H1 (cell line): ENCODE results near the gene COL4A1. TPM values are rescaled to one million over a fixed set of nuclear protein-coding genes. Genes with fewer than 3 reads are reported as not detected.

Source experiments
- CTCF ChIA-PET: fragments of 300-600 bp; sonication (Branson Sonifier 250); formaldehyde crosslinking; loops from one replicate; lab custom pipeline; 2021; ENCODE audit not compliant: partially characterized antibody; lab: Charles Lee
- POLR2A ChIA-PET: fragments of 300-600 bp; sonication (Branson Sonifier 250); formaldehyde crosslinking; loops from one replicate; lab custom pipeline; 2021; ENCODE audit warnings: inconsistent platforms; ENCODE audit not compliant: partially characterized antibody; lab: Charles Lee
- DNase-seq, 2 experiments: peaks; one replicate each; pipeline versions ENCODE4 v3.0.0 to v3.0.0-alpha.2; 2010 to 2022; ENCODE audit warnings: low spot score in 2 of 2, low read depth in 1 of 2, mixed read lengths in 1 of 2
- FAIRE-seq: peaks from 2 replicates; lab custom pipeline; 2011; peaks lifted over from hg19 to GRCh38; lab: Jason Lieb, UNC
- H2AFZ ChIP-seq: 2 replicates; pipeline ENCODE4 v1.8.1; 2012; ENCODE audit warnings: low read length, inconsistent platforms
- H2AK5ac ChIP-seq: 2 replicates; pipeline ENCODE4 v1.6.1; 2013; ENCODE audit warnings: low read depth, low read length
- H2BK120ac ChIP-seq: replicated peaks from 2 replicates; pipeline ENCODE3; 2013; ENCODE audit warnings: low read depth, low read length, inconsistent platforms
- H2BK12ac ChIP-seq: 2 replicates; pipeline ENCODE4 v1.6.1; 2013; ENCODE audit warnings: low read depth, low read length
- H2BK15ac ChIP-seq: 2 replicates; pipeline ENCODE4 v1.6.1; 2013; ENCODE audit warnings: low read length
- H2BK20ac ChIP-seq: 2 replicates; pipeline ENCODE4 v1.6.1; 2013; ENCODE audit warnings: low read length
- H2BK5ac ChIP-seq: 2 replicates; pipeline ENCODE4 v1.6.1; 2013; ENCODE audit warnings: low read depth, low read length
- H3K14ac ChIP-seq: 2 replicates; pipeline ENCODE4 v1.6.1; 2013; ENCODE audit warnings: inconsistent platforms; ENCODE audit not compliant: insufficient read length
- H3K18ac ChIP-seq: 2 replicates; pipeline ENCODE4 v1.6.1; 2013; ENCODE audit warnings: low read length; ENCODE audit errors: extremely low read depth
- H3K23ac ChIP-seq: 2 replicates; pipeline ENCODE4 v1.6.1; 2013; ENCODE audit warnings: inconsistent platforms; ENCODE audit not compliant: insufficient read length
- H3K23me2 ChIP-seq: 2 replicates; pipeline ENCODE4 v1.6.1; 2013; ENCODE audit warnings: low read depth, low read length
- H3K27ac ChIP-seq: 2 replicates; pipeline ENCODE4 v1.6.1; 2011; ENCODE audit warnings: low read depth, low read length, inconsistent platforms
- H3K27me3 ChIP-seq, 4 experiments: replicated peaks in 1 of 4; 1 replicate in 1 of 4; 2 replicates in 3 of 4; pipeline versions ENCODE4 v1.6.1 to v1.8.1; 2011 to 2013; ENCODE audit warnings: low read length in 3 of 4, mild to moderate bottlenecking in 3 of 4, inconsistent platforms in 2 of 4, mixed read lengths in 2 of 4, moderate library complexity in 1 of 4; ENCODE audit not compliant: control insufficient read depth in 3 of 4, insufficient read depth in 3 of 4; ENCODE audit errors: extremely low read depth in 1 of 4
- H3K36me3 ChIP-seq, 4 experiments: 2 replicates each; pipeline versions ENCODE4 v1.6.1 to v1.8.1; 2011 to 2013; ENCODE audit warnings: mild to moderate bottlenecking in 4 of 4, low read length in 3 of 4, moderate library complexity in 2 of 4, control low read depth in 1 of 4, inconsistent platforms in 1 of 4; ENCODE audit not compliant: insufficient read depth in 4 of 4, control insufficient read depth in 2 of 4
- H3K4ac ChIP-seq: replicated peaks from 2 replicates; pipeline ENCODE3; 2013; ENCODE audit warnings: low read length, low read depth, mixed read lengths, inconsistent platforms; ENCODE audit not compliant: insufficient read length
- H3K4me1 ChIP-seq, 4 experiments: replicated peaks in 1 of 4; 1 replicate in 1 of 4; 2 replicates in 3 of 4; pipeline versions ENCODE4 v1.6.1 to v1.8.1; 2011 to 2013; ENCODE audit warnings: low read length in 3 of 4, inconsistent platforms in 2 of 4, mixed read lengths in 1 of 4; ENCODE audit not compliant: insufficient read depth in 4 of 4, control insufficient read depth in 3 of 4
- H3K4me2 ChIP-seq, 2 experiments: 2 replicates each; pipeline versions ENCODE4 v1.6.1 to v1.8.1; 2011 to 2013; ENCODE audit warnings: low read depth in 2 of 2, low read length in 2 of 2, control low read depth in 1 of 2, inconsistent platforms in 1 of 2, mild to moderate bottlenecking in 1 of 2; ENCODE audit not compliant: insufficient read depth in 1 of 2
- H3K4me3 ChIP-seq, 4 experiments: fragments of 200-600, 300-600 bp in 1 of 4; sonication (generic), shearing (Covaris generic), sonication (Bioruptor Twin) in 1 of 4; 2 replicates each; pipeline versions ENCODE4 v1.5.1 to v1.8.1; 2011 to 2016; ENCODE audit warnings: low read length in 4 of 4, low read depth in 3 of 4, control low read depth in 2 of 4, inconsistent platforms in 2 of 4, mild to moderate bottlenecking in 2 of 4, mixed read lengths in 1 of 4, moderate library complexity in 1 of 4; ENCODE audit not compliant: insufficient read depth in 2 of 4; ENCODE audit errors: extremely low read depth in 1 of 4
- H3K56ac ChIP-seq: replicated peaks from 2 replicates; pipeline ENCODE3; 2013; ENCODE audit warnings: low read depth, mild to moderate bottlenecking, mixed read lengths, low read length, inconsistent platforms; ENCODE audit not compliant: insufficient read length
- H3K79me1 ChIP-seq: 2 replicates; pipeline ENCODE4 v1.6.1; 2013; ENCODE audit warnings: low read depth, low read length, control low read depth
- H3K79me2 ChIP-seq, 2 experiments: 2 replicates each; pipeline versions ENCODE4 v1.6.1 to v1.8.1; 2012 to 2013; ENCODE audit warnings: low read length in 2 of 2, mild to moderate bottlenecking in 2 of 2, inconsistent platforms in 1 of 2; ENCODE audit not compliant: insufficient read depth in 2 of 2, control insufficient read depth in 1 of 2
- H3K9ac ChIP-seq, 4 experiments: replicated peaks in 1 of 4; 1 replicate in 1 of 4; 2 replicates in 3 of 4; pipeline versions ENCODE4 v1.6.1 to v1.8.1; 2011 to 2013; ENCODE audit warnings: low read depth in 3 of 4, low read length in 3 of 4, control low read depth in 2 of 4, mild to moderate bottlenecking in 2 of 4, moderate library complexity in 2 of 4, inconsistent platforms in 1 of 4; ENCODE audit errors: extremely low read depth in 1 of 4
- H3K9me3 ChIP-seq, 2 experiments: 2 replicates each; pipeline versions ENCODE4 v1.6.1 to v1.8.1; 2012 to 2013; ENCODE audit warnings: mild to moderate bottlenecking in 2 of 2, moderate library complexity in 2 of 2, control low read depth in 1 of 2, inconsistent platforms in 1 of 2, low read depth in 1 of 2, low read length in 1 of 2, mixed read lengths in 1 of 2; ENCODE audit not compliant: insufficient read depth in 2 of 2
- H4K20me1 ChIP-seq, 2 experiments: replicated peaks in 1 of 2; 2 replicates each; pipeline versions ENCODE3 to v1.8.1; 2011 to 2013; ENCODE audit warnings: inconsistent platforms in 2 of 2, low read length in 2 of 2, mild to moderate bottlenecking in 1 of 2; ENCODE audit not compliant: insufficient read depth in 2 of 2, control insufficient read depth in 1 of 2
- H4K5ac ChIP-seq: 2 replicates; pipeline ENCODE4 v1.6.1; 2013; ENCODE audit warnings: low read length, low read depth, mixed read lengths, inconsistent platforms; ENCODE audit not compliant: insufficient read length
- H4K8ac ChIP-seq: 2 replicates; pipeline ENCODE4 v1.8.0; 2013; ENCODE audit warnings: mild to moderate bottlenecking, moderate library complexity, low read length, inconsistent platforms; ENCODE audit not compliant: insufficient read depth; ENCODE audit errors: extremely low read depth
- H4K91ac ChIP-seq: replicated peaks from 2 replicates; pipeline ENCODE3; 2013; ENCODE audit warnings: low read length, mixed read lengths, inconsistent platforms; ENCODE audit not compliant: insufficient read length
- CEBPB ChIP-seq: IDR thresholded peaks from 2 replicates; pipeline ENCODE4 v1.6.1; 2012; ENCODE audit warnings: low read depth, low read length
- E2F6 ChIP-seq: IDR thresholded peaks from 2 replicates; pipeline ENCODE4 v1.6.1; 2012; ENCODE audit warnings: inconsistent platforms
- PHF8 ChIP-seq: fragments of 200-600 bp; sonication (generic); conservative IDR thresholded peaks from 2 replicates; pipeline ENCODE4 v1.7.1; 2012; ENCODE audit warnings: low read depth, mild to moderate bottlenecking, inconsistent platforms, low read length, moderate library complexity
- POU5F1 ChIP-seq: IDR thresholded peaks from 2 replicates; pipeline ENCODE4 v1.6.1; 2011; ENCODE audit warnings: low read depth, mild to moderate bottlenecking, low read length, moderate library complexity
- RNF2 ChIP-seq: fragments of 200-900, 300-1000 bp; sonication (generic); IDR thresholded peaks from 2 replicates; pipeline ENCODE4 v1.7.1; 2016; ENCODE audit warnings: borderline replicate concordance, low read depth, mild to moderate bottlenecking, antibody characterized with exemption, low read length; ENCODE audit not compliant: poor library complexity, severe bottlenecking; ENCODE audit errors: missing control alignments
- SIN3A ChIP-seq, 2 experiments: IDR thresholded peaks in 1 of 2; conservative IDR thresholded peaks in 1 of 2; 2 replicates each; pipeline ENCODE4 v1.6.1; 2011 to 2012; ENCODE audit warnings: low read length in 2 of 2, improper control_type of control experiment in 1 of 2, low read depth in 1 of 2, mild to moderate bottlenecking in 1 of 2
- SIRT6 ChIP-seq: IDR thresholded peaks from one replicate; pipeline ENCODE4 v1.7.1; 2012; ENCODE audit warnings: low read length, inconsistent platforms
- SP2 ChIP-seq: IDR thresholded peaks from 2 replicates; pipeline ENCODE4 v1.6.1; 2012; ENCODE audit warnings: mild to moderate bottlenecking, low read length, inconsistent platforms
- TAF7 ChIP-seq: optimal IDR thresholded peaks from 2 replicates; pipeline ENCODE3; 2011; ENCODE audit warnings: low read depth, mild to moderate bottlenecking, inconsistent platforms, low read length, moderate library complexity, borderline replicate concordance
- WGBS, 2 experiments: shearing (Covaris generic) in 1 of 2; methylation state at CpG; one replicate each; pipeline versions ENCODE4 v1.1.6 to v1.1.7; 2013 to 2015; ENCODE audit warnings: low lambda C conversion rate in 2 of 2, mixed read lengths in 2 of 2, inconsistent platforms in 1 of 2, low coverage in 1 of 2, missing lambda C conversion rate in 1 of 2; ENCODE audit not compliant: insufficient replicate concordance in 2 of 2, insufficient coverage in 1 of 2, insufficient read length in 1 of 2; ENCODE audit errors: extremely low coverage in 1 of 2, missing lambda C conversion rate in 1 of 2; 5-methylcytosine and 5-hydroxymethylcytosine counted together
- polyA plus RNA-seq, 7 experiments: library from polyadenylated mRNA; depleted of rRNA in 3 of 7; stranded (reverse) in 5 of 7; unstranded in 2 of 7; fragments of >200 nt in 5 of 7; fragments of 200-250 nt in 2 of 7; gene quantifications; 1 replicate in 5 of 7; 2 replicates in 1 of 7; 4 replicates in 1 of 7; pipeline versions ENCODE4 v1.2.1 to v1.2.3, GENCODE V29; 2011 to 2013; ENCODE audit warnings: missing spikeins in 2 of 7, mixed read lengths in 2 of 7
- total RNA-seq: library from RNA; stranded (reverse); fragmentation: NEBNext Ultra II Directional; extraction: Animal tissue kit (Norgen Biotek cat#: 25700); gene quantifications from 2 replicates; pipeline ENCODE4 v1.2.1, GENCODE V29; 2021

Gene COL4A1
- total and polyA plus RNA-seq, 2 of the 8 experiments (the other 6 are each of a cell fraction or from before 2014, with no cell fraction given): 30.7 to 82.0 TPM

GRCh38 chr13:110307767-110308655, 1.1 kb upstream of the COL4A1 start:
- Histone ChIP-seq H2BK20ac (0 out of 2 replicates have a peak overlapping the region, but pooled peaks have one; percentile 62), H2AFZ (peak overlapping the region; percentile 65; the same call in 1 of the 2 replicates), H3K23me2 (peaks cover 15% of the 10 kb centered on the region), H3K79me2 (peaks cover 0 to 27% of the 10 kb centered on the region in 2 experiments; a peak in 2 of 4 replicates), H4K5ac (no peak overlapping the region), H3K4me2 (peak overlapping the region; percentile 89 to 100), H3K4me3 (peak overlapping the region; percentile 44 to 93 (median 76)), H2BK15ac (peak overlapping the region; percentile 65; the same call in 1 of the 2 replicates), H3K14ac (no peak overlapping the region), H4K20me1 (peaks cover 4 to 12% of the 10 kb centered on the region in 2 experiments), H3K27ac (no peak overlapping the region), H3K56ac (no peak overlapping the region), H4K91ac (peak overlapping the region; percentile 18), H3K23ac (no peak overlapping the region), H3K18ac (peak overlapping the region; percentile 89), H2AK5ac (peak overlapping the region; percentile 85), H2BK12ac (peak overlapping the region; percentile 86), H4K8ac (peak overlapping the region; percentile 83), H3K4me1 (peaks cover 5 to 9% (median 7%) of the 10 kb centered on the region in 4 experiments; a peak in 5 of 7 replicates), H2BK120ac (no peak overlapping the region), H3K9ac (peak overlapping the region in 3 of 4 experiments; percentile 70 to 80 (median 77); a peak in 6 of 7 replicates), H2BK5ac (peak overlapping the region; percentile 47; the same call in 1 of the 2 replicates), H3K27me3 (peaks cover 0 to 18% (median 10%) of the 10 kb centered on the region in 4 experiments; a peak in 5 of 7 replicates), H3K36me3 (peaks cover 0 to 2% (median 0%) of the 10 kb centered on the region in 4 experiments; a peak in 1 of 8 replicates), H3K79me1 (peaks cover 5% of the 10 kb centered on the region), H3K4ac (no peak overlapping the region), H3K9me3 (no peaks in the 10 kb centered on the region)
- CTCF ChIA-PET: interaction anchor here (0.6 to 5.2 kb wide), 19 partner anchors 8 to 148 kb away, joined by 3 to 40 read pairs (median 4); no protein-coding TSS in a partner anchor
- no peak for FAIRE-seq
- WGBS, 2 experiments: 1% methylated on average over 61 of the region's 64 CpGs; no CpG with 5 or more reads in 1 of the 2 experiments
- peak in 1 of 2 experiments; percentile 70 for DNase-seq
- POLR2A ChIA-PET: interaction anchor here (0.8 to 5.5 kb wide), 12 partner anchors 11 to 253 kb away, joined by 3 to 34 read pairs (median 4); no protein-coding TSS in a partner anchor
- no peak for TF ChIP-seq SP2
- TF ChIP-seq CEBPB: no peak
- TF ChIP-seq SIN3A (conservative IDR thresholded peaks at IDR 0.05 in 1 of 2, IDR thresholded peaks at IDR 0.05 in 1 of 2; ENCODE audit: low read depth in 1 of 2, low read length in 2 of 2): no peak
- TF ChIP-seq RNF2: peak; percentile 53
- no peak for TF ChIP-seq POU5F1
- TF ChIP-seq E2F6: peak; percentile 62
- peak; percentile 19; the same call in 1 of the 2 replicates for TF ChIP-seq PHF8
- no peak for TF ChIP-seq SIRT6
- no peak for TF ChIP-seq TAF7
